Bronchial epithelial cell (primary cell): Measurements from ENCODE around the gene C20orf204. TPM values are rescaled to one million over a fixed set of nuclear protein-coding genes. Genes with fewer than 3 reads are reported as not detected.

ENCODE experiments used
- DNase-seq: peaks from one replicate; pipeline ENCODE4 v3.0.0-alpha.2; 2010; ENCODE audit warnings: low read depth
- FAIRE-seq: peaks from 2 replicates; lab custom pipeline; 2011; peaks lifted over from hg19 to GRCh38; lab: Jason Lieb, UNC
- H3K27me3 ChIP-seq: 2 replicates; pipeline ENCODE4 v1.5.1; 2011; ENCODE audit warnings: low read length; ENCODE audit not compliant: control insufficient read depth, insufficient read depth
- H3K36me3 ChIP-seq: 2 replicates; pipeline ENCODE4 v1.5.1; 2011; ENCODE audit warnings: low read length; ENCODE audit not compliant: control insufficient read depth, insufficient read depth
- H3K4me3 ChIP-seq: 2 replicates; pipeline ENCODE4 v1.5.1; 2011; ENCODE audit warnings: mild to moderate bottlenecking, low read depth, low read length, control low read depth
- CTCF ChIP-seq: IDR thresholded peaks from 2 replicates; pipeline ENCODE4 v1.5.1; 2011; ENCODE audit warnings: mild to moderate bottlenecking, moderate library complexity, low read length, control low read depth, inconsistent platforms; ENCODE audit not compliant: insufficient read depth, severe bottlenecking
- total RNA-seq: library from RNA; depleted of rRNA; stranded (reverse); fragments of >200 nt; gene quantifications from 2 replicates; pipeline ENCODE4 v1.2.1, GENCODE V29; 2014

The C20orf204 gene
- total RNA-seq, 1 donor from 2014 or later = 0.53 TPM

DNA sequence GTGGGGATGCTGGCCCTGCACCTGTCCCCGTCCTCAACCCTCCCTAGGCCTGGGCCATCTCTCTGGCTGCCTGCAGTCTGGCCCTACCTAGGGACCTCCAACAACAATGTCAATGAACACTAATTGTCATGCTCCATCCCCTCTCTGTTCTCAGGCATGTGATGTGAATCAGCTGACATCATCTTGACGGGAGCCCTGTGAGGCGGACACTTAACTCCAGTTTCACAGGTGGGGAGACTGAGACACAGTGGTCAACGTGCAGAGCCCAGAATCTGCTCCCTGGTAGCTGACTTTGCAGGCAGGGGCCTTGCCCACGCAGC is 26.3 kb downstream of the C20orf204 start:
- FAIRE-seq = no peak
- DNase-seq = no peak

DNA sequence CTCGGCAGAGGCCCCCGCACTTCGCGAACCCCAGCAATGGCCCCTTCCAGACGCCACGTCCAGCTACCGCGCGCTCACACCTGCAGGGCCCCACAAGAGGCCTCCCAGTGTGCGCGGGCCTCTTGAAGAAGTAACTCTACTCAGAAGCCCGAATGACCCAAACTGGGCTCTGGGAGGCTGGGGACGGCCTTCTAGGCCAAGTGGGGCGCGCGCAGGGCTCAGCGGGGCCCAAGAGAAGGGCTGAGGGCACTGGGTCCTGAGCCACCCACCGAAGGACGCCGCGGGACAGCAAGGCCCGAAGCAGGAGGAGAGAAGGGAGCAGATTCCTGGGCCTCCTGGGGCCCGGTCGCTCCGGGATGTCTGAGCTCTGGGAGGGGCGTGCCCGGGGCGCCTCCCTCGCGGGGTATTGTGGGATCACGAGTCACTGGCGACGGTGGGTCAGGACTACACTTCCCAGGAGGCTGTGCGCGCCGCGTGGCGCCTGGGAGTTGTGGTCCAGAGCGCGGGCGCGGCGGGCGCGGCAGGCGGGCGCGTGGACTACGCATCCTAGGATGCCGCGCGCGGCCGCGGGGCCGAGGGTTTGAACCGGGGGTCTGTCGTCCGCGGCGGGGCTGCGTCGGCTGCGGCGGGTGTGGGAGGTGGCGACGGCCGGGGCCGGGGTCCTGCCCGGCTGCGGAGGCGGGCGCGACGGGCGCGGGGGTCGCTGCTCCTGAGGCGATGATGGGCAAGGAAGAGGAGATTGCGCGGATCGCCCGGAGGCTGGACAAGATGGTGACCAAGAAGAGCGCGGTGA is 26.8 kb downstream of the C20orf204 start, which contains the start of gene TCEA2:
TCEA2 (plus strand) TSS at position 603 of the 793 bp plus-strand sequence; CDS start at position 718, 115 bp downstream.
- Histone ChIP-seq H3K27me3 (no peaks in the 10 kb centered on the region), H3K4me3 (peak within 1 kb of the TSS; percentile 92), H3K36me3 (no peaks in the 10 kb centered on the region)
- no peak for TF ChIP-seq CTCF
- FAIRE-seq (no peak), DNase-seq (peak; percentile 81)

More for the DNA sequence above, 26.3 kb downstream of the C20orf204 start:
- Histone ChIP-seq H3K4me3 (peak overlapping the region; percentile 92), H3K36me3 (no peaks in the 10 kb centered on the region), H3K27me3 (no peaks in the 10 kb centered on the region)
- TF ChIP-seq CTCF = no peak

- no peak for DNase-seq
- no peak for FAIRE-seq
- peak overlapping the region; percentile 92 for H3K4me3 ChIP-seq
- no peaks in the 10 kb centered on the region for H3K27me3 ChIP-seq
- no peaks in the 10 kb centered on the region for H3K36me3 ChIP-seq
- TF ChIP-seq CTCF = no peak
Measured at GRCh38 chr20:64063389-64064144, 27.6 kb downstream of the C20orf204 start.

- no peak for TF ChIP-seq CTCF
- H3K27me3 ChIP-seq = no peaks in the 10 kb centered on the region
- DNase-seq (peak; percentile 30), FAIRE-seq (no peak)
- H3K36me3 ChIP-seq = no peaks in the 10 kb centered on the region
- H3K4me3 ChIP-seq = peak overlapping the region; percentile 92
Measured at GRCh38 chr20:64064145-64064698, 28.2 kb downstream of the C20orf204 start.

GRCh38 chr20:64065062-64065973 is 29.3 kb downstream of the C20orf204 start:
- H3K27me3 ChIP-seq = no peaks in the 10 kb centered on the region
- FAIRE-seq (no peak), DNase-seq (no peak)
- no peak for TF ChIP-seq CTCF
- H3K4me3 ChIP-seq = no peak overlapping the region
- no peaks in the 10 kb centered on the region for H3K36me3 ChIP-seq
